ENCODE data around the gene PAPPA.

GRCh38 chr9:116141864-116142561 lies 11.6 kb upstream of the PAPPA start:
- TF ChIP-seq CTCF (IDR thresholded peaks at IDR 0.05): no peak
- no peak for TF ChIP-seq POLR2A (IDR thresholded peaks at IDR 0.05)
